GM18499 (cell line): ENCODE results near the gene BCDIN3D.

Source experiments
- ATAC-seq: cut with Tn5 transposase; IDR thresholded peaks from one replicate; pipeline ENCODE4 v1.9.1; 2021; ENCODE audit warnings: moderate number of reproducible peaks; ENCODE audit not compliant: insufficient read depth, unreplicated experiment

Gene BCDIN3D

DNA sequence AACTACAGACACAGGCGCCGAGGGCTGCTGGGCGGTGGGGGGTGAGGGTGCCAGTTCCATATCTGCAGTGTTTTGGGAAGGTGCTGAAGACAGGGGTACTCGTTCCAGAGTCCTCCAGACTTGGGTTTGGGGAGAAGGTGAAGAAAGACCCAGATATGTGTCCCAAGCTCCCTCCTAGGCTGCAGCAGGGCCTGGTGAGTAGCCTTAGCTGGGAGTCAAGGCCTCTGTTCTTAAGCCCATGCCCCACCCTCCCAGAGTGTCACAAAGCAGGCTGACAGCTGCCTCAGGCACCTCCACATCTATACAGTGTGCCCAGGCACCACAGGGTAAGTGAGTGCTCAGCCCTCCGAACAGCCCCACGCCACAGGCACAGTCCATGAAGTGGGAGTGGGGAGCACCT, 19.0 kb downstream of the BCDIN3D start:
- no peak for ATAC-seq

DNA sequence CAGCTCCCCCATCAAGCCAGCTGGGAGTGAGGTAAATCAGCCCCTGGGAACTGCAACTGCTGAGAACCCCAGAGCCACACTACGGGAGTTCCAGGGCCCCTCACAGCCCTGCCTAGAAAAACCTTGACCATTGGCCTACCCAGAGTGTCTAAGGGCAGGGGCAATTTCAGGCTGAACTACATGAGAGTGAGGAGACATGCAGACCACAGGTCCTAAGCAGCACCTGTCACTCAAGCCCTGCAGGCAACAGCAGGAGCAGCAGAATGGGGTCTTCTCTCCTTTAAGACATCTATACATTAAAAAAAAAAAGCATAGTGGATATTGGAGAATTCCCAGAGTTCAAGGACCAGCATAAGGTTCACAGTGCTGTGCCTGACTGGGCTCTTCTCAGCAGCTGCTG, 19.6 kb downstream of the BCDIN3D start:
- no peak for ATAC-seq

DNA sequence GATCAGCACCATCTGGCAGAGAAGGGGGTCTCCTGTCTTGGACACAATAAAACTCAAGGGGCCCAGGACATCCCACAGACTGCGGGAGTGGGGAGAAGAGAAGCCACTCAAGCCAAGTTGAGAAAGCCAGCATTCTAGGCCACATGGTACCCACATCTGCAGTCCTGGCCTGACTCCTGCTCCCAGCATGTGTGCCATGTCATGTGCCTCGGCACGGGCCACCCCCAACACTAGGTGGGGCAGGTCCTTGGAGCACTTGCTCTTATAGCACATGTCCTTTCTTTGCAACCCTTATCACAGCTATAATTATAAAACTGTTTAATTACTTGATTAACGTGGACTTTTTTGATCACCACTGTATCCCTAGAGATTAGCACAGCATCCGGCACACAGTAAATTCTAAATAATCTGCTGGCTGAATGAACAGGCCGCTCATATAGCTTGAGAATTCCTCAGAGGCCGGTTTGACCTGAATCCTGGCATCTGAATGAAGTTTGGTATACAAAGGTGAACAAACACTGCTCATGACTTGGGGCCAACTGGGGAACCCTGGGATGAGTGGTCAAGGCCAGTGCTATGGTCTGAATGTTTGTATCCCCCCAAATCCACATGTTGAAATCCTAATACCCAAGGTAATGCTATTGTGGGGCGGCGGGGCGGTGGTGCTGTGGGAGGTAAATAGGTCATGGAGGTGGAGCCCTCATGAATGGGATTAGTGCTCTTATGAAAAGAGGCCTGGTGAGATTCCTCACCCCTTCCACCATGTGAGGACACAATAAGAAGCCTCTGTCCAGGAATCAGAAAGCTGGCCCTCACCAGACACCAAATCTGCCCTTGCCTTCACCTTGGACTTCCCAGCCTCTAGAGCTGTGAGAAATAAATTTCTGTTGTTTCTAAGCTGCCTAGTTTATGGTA, 21.3 kb downstream of the BCDIN3D start:
- ATAC-seq, result no peak

DNA sequence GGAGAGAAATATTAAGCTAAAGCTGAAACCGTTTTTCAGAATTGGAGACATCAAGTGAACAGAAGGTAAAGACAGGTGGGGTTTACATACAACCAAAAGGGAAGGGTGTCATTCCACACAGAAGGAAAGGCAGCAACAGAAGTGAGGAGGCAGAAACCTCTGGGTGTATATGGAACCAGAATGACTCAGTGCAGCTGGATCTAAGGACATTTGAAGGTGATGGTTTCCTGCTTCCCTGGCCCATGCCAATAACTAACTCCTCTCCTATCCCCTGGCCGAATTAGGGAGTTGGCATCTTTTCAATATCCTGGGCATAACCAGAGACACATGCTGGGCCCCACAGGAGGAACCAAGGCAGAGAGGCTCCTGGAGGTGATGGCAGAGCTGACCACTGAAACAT, 23.1 kb downstream of the BCDIN3D start:
- no peak for ATAC-seq

DNA sequence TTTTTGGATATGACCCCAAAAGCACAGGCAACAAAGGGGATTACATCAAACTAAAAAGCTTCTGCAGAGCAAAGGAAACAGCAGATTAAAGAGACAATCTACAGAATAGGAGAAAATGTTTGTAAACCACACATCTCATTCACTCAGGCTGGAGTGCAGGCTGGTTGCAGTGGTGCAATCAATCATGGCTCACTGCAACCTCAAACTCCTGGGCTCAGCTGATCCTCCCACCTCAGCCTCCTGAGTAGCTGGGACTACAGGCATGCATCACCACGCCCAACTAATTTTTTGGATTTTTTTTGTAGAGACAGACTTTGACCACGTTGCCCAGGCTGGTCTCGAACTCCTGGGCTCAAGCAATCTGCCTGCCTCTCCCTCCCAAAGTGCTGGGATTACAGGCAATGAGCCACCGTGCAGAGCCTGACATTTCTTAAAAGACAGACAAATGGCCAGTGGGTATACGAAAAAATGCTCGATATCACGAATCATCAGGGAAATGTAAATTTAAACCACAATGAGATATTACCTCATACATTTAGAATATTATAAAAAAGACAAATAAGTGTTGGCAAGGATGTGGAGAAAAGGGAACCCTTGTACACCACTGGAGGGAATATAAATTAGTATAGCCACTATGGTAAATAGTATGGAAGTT, 24.5 kb downstream of the BCDIN3D start:
- ATAC-seq, result no peak

DNA sequence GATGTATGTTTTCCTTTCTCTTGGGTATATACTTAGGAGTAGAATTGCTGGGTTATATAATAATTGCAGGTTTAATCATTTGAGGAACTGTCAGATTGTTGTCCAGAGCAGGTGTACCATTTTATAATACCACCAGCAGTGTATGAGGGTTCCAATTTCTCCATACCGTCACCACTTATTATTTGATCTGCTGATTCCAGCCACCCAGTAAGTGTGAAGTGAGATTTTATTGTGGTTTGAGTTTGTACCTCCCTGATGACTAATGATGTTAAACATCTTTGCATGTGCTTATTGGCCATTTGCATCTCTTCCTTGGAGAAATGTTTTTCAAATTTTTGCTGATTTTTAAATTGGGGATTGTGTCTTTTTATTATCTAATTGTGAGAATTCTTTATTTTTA, 29.8 kb downstream of the BCDIN3D start:
- no peak for ATAC-seq

GRCh38 chr12:49811961-49812401, 30.9 kb downstream of the BCDIN3D start:
- no peak for ATAC-seq

- ATAC-seq, result no peak
Measured at GRCh38 chr12:49811136-49811535, 31.8 kb downstream of the BCDIN3D start.

DNA sequence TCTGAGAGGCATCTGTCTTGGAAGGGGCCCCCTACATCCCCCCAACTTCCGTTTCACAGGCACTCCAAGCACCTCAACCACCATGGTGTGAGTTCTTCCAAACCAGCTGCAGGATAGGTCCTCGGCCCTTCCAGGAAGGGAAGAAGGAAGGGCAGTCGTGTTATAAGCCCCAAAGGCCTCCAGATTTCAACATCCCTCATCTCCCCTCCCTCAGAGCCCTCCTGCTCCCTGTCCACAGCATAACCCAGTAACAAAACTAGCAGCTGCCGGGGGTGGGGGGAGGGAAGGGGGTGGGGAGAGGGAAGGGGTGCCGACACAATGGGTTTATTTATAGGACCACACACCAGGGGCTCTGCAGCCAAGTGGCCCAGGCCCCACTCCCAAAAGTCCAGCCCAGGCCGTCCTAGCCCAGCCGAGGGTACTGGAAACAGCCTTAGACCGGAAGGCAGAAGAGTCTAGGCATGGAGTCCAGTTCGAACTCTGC, 33.0 kb downstream of the BCDIN3D start:
- ATAC-seq, result no peak

DNA sequence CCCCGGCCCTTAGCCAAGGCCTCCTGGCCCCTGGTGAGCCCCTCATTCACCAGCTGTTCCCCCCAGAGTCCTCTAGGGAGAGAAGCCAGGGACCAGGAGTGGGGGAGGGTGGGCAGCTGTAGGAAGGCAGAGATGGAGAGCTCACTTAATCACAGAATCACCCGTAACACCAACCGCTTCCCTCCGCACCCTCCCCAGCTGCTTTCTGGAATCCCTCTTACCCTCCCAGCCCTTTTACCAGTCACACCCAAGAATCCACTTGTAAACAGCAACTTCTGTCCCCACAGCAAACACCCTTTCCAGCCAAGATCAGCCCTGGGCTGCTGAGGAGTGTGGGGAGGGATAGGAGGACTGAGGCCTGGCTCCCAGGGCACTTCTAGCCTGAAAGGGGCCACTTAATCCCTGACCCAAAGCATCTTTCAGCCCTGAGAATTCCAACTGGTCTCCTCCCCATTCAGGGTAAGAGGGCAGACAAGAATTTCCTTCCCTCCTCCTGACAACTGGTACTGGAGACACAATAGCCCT, 33.5 kb downstream of the BCDIN3D start:
- no peak for ATAC-seq

DNA sequence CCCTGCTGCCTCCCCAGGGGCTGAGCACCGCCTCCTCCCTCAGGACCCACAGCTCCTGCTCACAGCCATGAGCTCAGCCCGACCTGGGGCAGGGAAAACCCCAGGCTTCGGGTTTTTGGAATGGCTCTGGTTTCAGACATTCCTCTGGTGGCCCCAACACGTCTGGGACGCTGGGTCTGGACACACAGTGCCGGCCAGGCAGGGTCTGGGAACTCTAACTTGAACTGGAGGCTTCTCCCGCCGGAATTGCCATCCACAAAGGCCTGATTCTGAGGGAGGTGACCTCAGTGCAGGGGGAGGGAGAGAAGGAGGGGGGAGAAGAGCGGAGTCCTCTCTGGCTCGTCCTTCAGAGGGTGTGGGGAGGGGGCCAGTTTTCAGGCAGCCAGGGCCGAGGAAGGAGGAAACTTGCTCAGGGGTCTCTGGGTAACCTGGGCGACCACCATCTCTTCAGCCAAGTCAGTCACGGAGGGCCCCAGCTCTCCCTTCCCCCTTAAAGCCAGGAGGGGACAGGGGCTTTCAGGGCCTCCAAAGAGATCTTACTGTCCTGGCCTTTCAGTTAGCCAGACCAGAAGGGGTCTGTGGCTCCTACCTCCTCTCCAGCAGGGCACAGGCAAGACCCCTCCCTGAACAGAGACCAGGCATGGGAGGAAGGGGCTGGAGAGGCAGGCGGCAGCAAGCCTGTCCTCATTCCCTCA, 34.1 kb downstream of the BCDIN3D start:
- ATAC-seq, result no peak

- ATAC-seq, result no peak
Measured at GRCh38 chr12:49807991-49808580, 34.8 kb downstream of the BCDIN3D start.

GRCh38 chr12:49806877-49807276, 36.0 kb downstream of the BCDIN3D start:
- no peak for ATAC-seq

DNA sequence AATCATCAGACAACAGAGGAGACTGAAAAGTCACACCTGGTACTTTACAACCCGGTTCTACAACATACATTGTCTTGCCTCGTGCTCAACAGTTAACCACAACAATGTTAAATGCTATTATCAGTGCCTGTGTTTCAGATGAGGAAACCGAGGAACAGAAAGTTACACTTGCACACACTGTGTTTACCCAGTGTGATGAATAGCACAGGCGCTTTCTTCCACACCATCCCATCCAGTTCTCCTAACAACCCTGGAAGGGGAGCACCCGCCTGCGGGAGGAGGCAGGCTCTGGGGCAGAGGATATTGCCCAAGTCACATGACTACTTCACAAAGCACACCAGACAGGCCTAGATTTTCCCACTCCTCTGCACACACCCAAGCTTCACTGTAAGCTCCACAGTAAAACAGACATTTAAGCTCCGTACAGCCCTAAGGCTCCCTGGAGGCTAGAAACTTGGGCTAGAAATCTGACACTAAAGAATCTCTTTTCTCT, 36.5 kb downstream of the BCDIN3D start:
- ATAC-seq, result no peak

DNA sequence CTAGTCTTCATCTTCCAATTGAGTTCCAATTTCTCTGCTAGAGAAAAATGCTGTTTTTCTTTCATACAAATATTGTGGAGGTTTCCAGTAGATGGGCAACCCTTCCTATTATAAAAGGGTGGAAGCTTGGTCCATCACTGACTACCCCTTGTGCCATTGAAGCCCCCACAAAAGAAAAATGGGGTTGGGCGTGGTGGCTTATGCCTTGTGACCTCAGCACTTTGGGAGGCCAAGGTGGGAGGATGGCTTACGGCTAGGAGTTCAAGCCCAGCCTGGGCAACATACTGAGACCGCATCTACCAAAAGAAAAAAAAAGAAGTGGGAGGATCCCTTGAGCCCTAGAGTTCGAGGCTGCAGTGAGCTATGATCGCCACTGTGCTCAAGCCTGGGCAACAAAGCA, 37.5 kb downstream of the BCDIN3D start:
- no peak for ATAC-seq

- ATAC-seq, result no peak
Measured at GRCh38 chr12:49804821-49805220, 38.1 kb downstream of the BCDIN3D start.

GRCh38 chr12:49803693-49804450, 39.0 kb downstream of the BCDIN3D start:
- ATAC-seq, result no peak

DNA sequence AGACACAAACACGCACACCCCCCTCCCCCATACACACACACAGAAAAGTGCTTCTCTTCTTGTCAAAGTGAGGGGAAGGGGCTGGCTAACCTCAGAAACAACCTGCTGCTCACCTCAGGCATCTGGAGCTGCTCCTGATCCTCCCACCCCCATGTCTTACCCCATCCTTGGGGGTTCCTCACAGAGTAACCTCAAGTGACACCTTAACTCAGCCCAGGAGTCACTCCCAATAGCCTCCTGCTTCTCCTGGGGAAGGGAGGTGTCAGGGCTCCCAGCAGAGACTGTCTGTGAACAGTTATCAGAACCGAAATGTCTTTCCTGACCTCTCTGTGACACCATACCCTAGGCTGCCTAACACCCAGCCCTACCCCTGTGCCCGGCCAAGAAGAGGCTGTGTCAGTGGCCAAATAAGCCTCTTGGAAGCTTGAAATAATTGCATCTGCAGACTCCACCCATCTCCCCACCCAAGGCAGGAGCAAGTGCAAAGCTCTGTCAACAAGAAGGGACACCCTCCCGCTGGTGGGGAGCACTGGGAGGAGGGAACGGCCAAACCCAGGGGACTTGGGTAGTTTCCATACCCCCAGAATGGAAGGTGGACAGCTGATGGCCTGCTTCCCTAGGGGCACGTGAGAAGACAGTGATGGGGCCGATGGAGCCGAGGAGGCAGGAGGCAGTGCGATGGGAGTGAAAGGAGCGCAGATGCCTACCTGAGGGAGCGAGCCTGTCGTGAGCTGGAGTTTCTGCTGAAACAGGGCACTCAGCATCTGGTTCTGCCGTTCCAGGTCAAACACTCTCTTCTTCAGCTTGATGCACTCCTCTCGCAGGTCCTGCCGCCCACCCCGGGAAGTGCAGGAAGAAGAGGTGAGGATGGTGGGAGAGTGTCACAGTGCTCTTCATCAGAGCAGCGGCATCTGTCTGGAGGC, 41.5 kb downstream of the BCDIN3D start:
- ATAC-seq, result no peak
